Measurements from ENCODE around the gene CRYM. TPM values are rescaled to one million over a fixed set of nuclear protein-coding genes. Genes with fewer than 3 reads are reported as not detected.

CRYM gene
- total RNA-seq, 1 donor from 2014 or later, result 4.2 TPM

DNA sequence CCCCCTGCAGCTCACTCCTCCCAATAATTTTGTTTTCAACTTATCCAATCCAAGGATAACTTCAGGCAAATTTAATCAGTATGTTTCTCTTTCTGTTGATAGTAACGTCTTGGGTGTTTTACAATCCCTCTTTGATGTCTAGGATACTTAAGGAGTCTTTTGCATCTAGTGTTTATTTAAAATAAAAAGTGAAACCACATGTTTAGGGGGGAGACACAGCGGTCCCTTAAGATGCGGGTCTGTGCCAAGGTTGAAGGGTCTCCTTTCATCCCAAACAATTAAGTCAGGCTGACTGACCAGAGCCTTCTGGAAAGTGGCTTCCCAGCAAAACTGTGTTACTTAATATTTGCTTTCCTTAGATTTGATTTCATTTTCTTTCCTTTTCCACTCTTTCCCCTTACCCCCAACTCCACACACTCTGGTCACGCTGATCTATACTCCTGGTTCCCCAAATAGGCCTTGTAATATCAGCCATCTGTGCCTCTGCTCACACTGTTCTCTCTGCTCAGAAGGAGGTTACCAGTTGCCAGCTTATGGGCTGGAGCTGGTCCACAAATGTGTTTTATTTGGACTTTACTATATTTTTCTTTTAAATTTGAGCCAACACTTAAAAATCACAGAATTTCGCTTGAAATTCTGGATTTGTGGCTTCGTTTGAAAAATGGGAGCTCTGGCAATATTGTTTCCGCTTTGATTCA is 33.4 kb downstream of the CRYM start:
- DNase-seq, result peak; percentile 15

GRCh38 chr16:21242756-21243155 is 35.3 kb downstream of the CRYM start:
- no peak for DNase-seq

DNA sequence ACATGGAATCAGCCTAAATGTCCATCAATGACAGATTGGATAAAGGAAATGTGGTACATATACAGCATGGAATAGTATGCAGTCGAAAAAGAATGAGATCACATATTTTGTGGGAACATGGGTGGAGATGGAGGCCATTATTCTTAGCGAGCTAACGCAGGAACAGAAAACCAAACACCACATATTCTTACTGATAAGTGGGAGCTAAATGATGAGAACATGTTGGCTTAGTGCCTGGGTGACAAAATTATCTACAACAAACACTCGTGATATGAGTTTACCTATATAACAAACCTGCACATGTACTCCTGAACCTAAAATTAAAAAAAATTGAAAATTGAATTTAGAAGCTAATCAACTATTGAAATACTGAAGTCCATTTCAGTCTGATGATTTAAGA is 38.4 kb downstream of the CRYM start:
- no peak for DNase-seq

- DNase-seq, result no peak
These were observed 41.3 kb downstream of the CRYM start for GRCh38 chr16:21236831-21237230.

DNA sequence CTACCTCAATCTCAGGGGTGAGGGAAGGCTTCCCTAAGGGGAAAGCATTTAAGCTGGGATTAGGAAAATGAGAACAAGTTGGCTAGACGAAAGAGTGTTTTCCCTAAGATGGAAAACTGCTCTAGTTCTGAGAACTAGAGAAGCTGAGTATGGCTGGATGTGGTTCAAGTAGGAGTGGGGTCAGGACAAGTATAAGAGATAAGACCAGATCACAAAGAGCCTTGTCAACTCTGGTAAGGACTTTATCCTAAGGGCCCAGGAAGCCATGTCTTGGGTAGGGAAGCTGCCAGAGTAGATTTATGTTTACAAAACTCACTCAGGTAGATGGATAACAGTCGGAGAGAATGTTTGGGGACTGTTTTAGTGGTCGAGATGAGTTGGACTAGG is 42.9 kb downstream of the CRYM start:
- DNase-seq, result no peak

GRCh38 chr16:21233521-21234150 is 44.5 kb downstream of the CRYM start, which contains the start of gene ANKS4B:
Gene ANKS4B, plus strand, starts transcription at chr16:21233699. Its CDS starts 39 bp downstream, at chr16:21233738.
- DNase-seq, result no peak

- DNase-seq, result no peak
These were observed 45.0 kb downstream of the CRYM start for GRCh38 chr16:21233045-21233520.

- no peak for DNase-seq
These were observed 49.7 kb downstream of the CRYM start for GRCh38 chr16:21228361-21228872.

GRCh38 chr16:21227866-21228265 is 50.2 kb downstream of the CRYM start:
- DNase-seq, result no peak

DNA sequence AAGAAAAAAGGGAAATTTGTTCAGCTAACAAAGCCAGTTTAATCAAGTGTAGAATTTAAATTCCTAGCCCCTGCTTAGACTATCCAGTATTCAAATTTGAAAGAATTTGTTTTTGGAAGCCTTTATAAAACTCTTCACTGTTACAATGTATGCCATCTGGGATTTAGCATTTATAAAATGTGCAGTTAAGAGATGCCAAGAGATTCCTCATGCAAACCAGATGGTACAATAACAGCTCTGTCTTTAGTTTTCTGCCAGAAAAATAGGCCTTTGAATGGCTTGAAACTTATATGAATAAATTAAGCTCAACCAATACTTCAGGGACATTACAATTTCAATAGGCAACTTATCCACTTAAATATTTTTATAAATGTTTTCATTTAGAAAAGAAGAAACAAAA is 51.3 kb downstream of the CRYM start:
- DNase-seq, result peak; percentile 46

- DNase-seq, result no peak
These were observed 53.3 kb downstream of the CRYM start for GRCh38 chr16:21224800-21225199.

DNA sequence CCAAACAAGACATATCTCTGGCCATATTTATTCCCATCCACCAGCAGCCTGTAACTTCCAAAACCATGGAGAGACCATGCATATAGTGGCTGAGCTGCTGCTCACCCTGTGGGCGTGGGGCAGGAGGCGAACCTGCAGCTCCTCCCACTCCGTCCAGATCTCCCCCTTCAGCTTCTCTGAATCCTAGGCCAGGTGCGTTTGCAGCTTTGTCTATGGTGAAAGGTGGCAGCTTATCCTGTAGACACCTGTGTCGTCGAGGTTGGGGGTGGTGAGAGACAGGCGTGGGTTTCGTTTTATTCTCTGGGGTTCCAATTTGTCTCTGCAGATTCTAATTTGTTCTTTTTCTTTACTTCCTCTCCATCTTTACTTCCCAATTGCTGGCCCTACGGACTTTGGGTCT is 54.3 kb downstream of the CRYM start:
- no peak for DNase-seq

DNA sequence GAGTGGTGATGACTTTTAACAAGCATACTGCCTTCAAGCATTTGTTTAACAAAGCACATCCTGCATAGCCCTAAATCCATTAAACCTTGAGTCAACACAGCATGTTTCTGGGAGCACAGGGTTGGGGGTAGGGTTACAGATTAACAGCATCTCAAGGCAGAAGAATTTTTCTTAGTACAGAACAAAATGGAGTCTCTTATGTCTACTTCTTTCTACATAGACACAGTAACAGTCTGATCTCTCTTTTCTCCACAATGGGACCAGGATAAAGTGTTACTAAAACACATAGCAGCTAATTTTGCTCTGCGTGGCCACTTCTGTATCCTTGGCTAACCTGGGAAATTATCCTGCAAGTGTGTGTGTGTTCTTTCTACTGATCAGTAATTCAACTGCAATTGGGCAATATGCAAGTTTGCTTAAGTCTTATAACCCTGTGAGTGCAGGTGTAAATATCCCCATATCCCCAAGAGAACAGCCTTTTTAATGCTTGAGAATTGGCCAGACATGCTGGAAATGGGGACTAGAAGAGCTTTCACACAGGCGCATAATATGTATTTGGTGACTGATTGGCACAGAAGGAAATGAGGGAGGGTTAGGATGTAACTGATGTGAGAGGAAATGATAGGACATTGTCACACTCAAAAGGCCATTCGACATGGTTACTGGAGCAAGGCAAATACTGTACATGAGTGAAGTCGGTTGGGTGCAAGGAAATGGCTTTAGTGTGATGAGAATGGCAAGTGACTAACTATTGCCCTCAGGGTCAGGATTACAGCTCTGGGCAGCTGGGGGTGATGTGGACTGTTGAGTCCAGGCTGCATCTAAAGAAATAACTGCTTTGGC is 55.4 kb downstream of the CRYM start:
- no peak for DNase-seq

DNA sequence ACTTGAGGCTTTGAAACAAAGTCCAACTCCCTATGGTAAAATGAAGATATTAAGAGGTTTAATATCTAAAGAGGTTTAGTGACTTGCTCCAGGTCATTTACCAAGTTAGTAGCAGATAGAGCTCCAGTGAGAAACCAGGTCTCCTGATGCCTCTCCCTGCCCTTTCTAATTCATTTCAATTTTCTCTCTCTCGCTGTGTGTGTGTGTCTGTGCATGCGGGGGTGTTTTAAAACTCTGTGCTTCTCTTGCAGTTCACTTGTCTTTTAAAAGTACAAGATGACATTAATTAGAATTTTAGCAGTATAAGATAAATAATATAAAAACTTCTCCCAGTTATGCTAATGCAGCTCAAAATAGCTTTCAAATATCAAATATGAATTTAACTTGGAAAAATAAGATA is 58.5 kb downstream of the CRYM start:
- no peak for DNase-seq

DNA sequence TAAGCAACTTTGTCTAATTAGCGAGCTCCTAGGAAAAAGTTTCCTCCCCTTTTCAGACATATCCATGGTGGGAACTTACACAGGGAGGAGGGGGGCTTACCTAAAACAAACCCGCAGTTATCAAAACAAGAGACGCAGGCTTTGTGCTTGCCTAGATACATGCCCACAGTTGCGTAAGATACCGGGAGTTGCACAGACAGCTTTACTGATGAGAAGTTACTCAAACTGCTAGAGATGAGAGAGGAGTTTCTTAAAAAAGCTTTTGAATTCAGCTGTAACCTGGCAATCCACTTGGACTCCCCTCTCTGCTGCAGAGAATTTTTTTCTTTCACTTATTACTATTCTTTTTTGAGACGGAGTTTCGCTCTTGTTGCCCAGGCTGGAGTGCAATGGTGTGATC is 59.9 kb downstream of the CRYM start:
- DNase-seq, result no peak

GRCh38 chr16:21217121-21217520 is 61.0 kb downstream of the CRYM start:
- no peak for DNase-seq

GRCh38 chr16:21214086-21214485 is 64.0 kb downstream of the CRYM start:
- DNase-seq, result no peak

- DNase-seq, result no peak
These were observed 66.6 kb downstream of the CRYM start, which contains the start of gene ZP2 for GRCh38 chr16:21211486-21211885. Gene ZP2, minus strand, starts transcription at chr16:21211574. Its CDS starts 27 bp downstream, at chr16:21211547.

Data from tongue (tissue), 2 donors.